GM21381 (cell line): ENCODE data around the gene PTPRD.
"Not testable (repeated sequence)": the region's sequence is repeated elsewhere in the genome, so short reads cannot be mapped to it uniquely, and the experiment has no call there.

Experiments used
- ATAC-seq: cut with Tn5 transposase; IDR thresholded peaks from one replicate; pipeline ENCODE4 v1.9.1; 2021; ENCODE audit warnings: mild to moderate bottlenecking, moderate library complexity; ENCODE audit not compliant: unreplicated experiment

PTPRD gene

GRCh38 chr9:9552665-9553064, 1060.1 kb downstream of the PTPRD start:
- no peak for ATAC-seq

- no peak for ATAC-seq
Observed at GRCh38 chr9:9538766-9539165, 1074.0 kb downstream of the PTPRD start.

GRCh38 chr9:9538356-9538755, 1074.4 kb downstream of the PTPRD start:
- ATAC-seq: no peak

GRCh38 chr9:9536523-9536922, 1076.3 kb downstream of the PTPRD start:
- no peak for ATAC-seq

- no peak for ATAC-seq
Observed at GRCh38 chr9:9523476-9524139, 1089.2 kb downstream of the PTPRD start.

GRCh38 chr9:9522406-9522805, 1090.4 kb downstream of the PTPRD start:
- ATAC-seq: no peak

- no peak for ATAC-seq
Observed at GRCh38 chr9:9521033-9521779, 1091.6 kb downstream of the PTPRD start.

GRCh38 chr9:9504869-9505268, 1107.9 kb downstream of the PTPRD start:
- ATAC-seq: no peak

GRCh38 chr9:9499546-9499945, 1113.3 kb downstream of the PTPRD start:
- no peak for ATAC-seq

GRCh38 chr9:9498846-9499245, 1114.0 kb downstream of the PTPRD start:
- ATAC-seq: no peak

GRCh38 chr9:9498128-9498527, 1114.7 kb downstream of the PTPRD start:
- ATAC-seq: no peak

GRCh38 chr9:9494336-9494735, 1118.5 kb downstream of the PTPRD start:
- no peak for ATAC-seq

GRCh38 chr9:9492506-9492905, 1120.3 kb downstream of the PTPRD start:
- no peak for ATAC-seq

- no peak for ATAC-seq
Observed at GRCh38 chr9:9489183-9489582, 1123.6 kb downstream of the PTPRD start.

- ATAC-seq: no peak
Observed at GRCh38 chr9:9483175-9483574, 1129.6 kb downstream of the PTPRD start.

GRCh38 chr9:9478741-9479140, 1134.1 kb downstream of the PTPRD start:
- no peak for ATAC-seq

GRCh38 chr9:9469271-9469670, 1143.5 kb downstream of the PTPRD start:
- ATAC-seq: no peak

- not testable (repeated sequence) for ATAC-seq
Observed at GRCh38 chr9:9441874-9442273, 1170.9 kb downstream of the PTPRD start.

- no peak for ATAC-seq
Observed at GRCh38 chr9:9437641-9438040, 1175.2 kb downstream of the PTPRD start.

- ATAC-seq: not testable (repeated sequence)
Observed at GRCh38 chr9:9426454-9426853, 1186.3 kb downstream of the PTPRD start.

- no peak for ATAC-seq
Observed at GRCh38 chr9:9412241-9412640, 1200.6 kb downstream of the PTPRD start.

GRCh38 chr9:9410736-9411135, 1202.1 kb downstream of the PTPRD start:
- no peak for ATAC-seq

GRCh38 chr9:9399982-9400381, 1212.8 kb downstream of the PTPRD start:
- ATAC-seq: no peak
